IMR-90 (cell line): ENCODE data around the gene STON2. TPM values are rescaled to one million over a fixed set of nuclear protein-coding genes. Genes with fewer than 3 reads are reported as not detected.

Source experiments
- ATAC-seq: fragments of 200-7000 bp; cut with Tn5 transposase; 2 replicates; pipeline ENCODE4 v1.9.1; 2020; ENCODE audit warnings: low read depth, mild to moderate bottlenecking, moderate library complexity
- BruUV-seq: library from RNA; stranded (reverse); fragments of 400-500 nt; replicated peaks from 2 replicates; lab custom pipeline; 2021; lab: Mats Ljungman, UMichigan
- CTCF ChIA-PET: fragments of 300-600 bp; formaldehyde crosslinking; extraction: SDS; loops from one replicate; lab custom pipeline; 2021; ENCODE audit warnings: antibody characterized with exemption; lab: Yijun Ruan, JAX
- POLR2A ChIA-PET: fragments of 300-600 bp; sonication (Branson Sonifier 250); formaldehyde crosslinking; loops from one replicate; lab custom pipeline; 2022; ENCODE audit warnings: antibody characterized with exemption; ENCODE audit not compliant: unreplicated experiment; lab: Charles Lee
- DNase-seq: peaks from one replicate; pipeline ENCODE4 v3.0.0; 2013
- H2AFZ ChIP-seq: replicated peaks from 2 replicates; pipeline ENCODE3; 2013; ENCODE audit warnings: low read length, mild to moderate bottlenecking; ENCODE audit not compliant: poor library complexity
- H2AK5ac ChIP-seq: 2 replicates; pipeline ENCODE4 v1.6.1; 2013; ENCODE audit warnings: low read depth, low read length, inconsistent platforms
- H2AK9ac ChIP-seq: replicated peaks from 2 replicates; pipeline ENCODE3; 2013; ENCODE audit warnings: mild to moderate bottlenecking, low read depth, low read length, moderate library complexity; ENCODE audit not compliant: poor library complexity
- H2BK120ac ChIP-seq: 2 replicates; pipeline ENCODE4 v1.6.1; 2013; ENCODE audit warnings: low read depth, low read length, inconsistent platforms
- H2BK15ac ChIP-seq: 3 replicates; pipeline ENCODE4 v1.6.1; 2013; ENCODE audit warnings: low read depth, low read length, inconsistent platforms
- H2BK20ac ChIP-seq: 2 replicates; pipeline ENCODE4 v1.6.1; 2013; ENCODE audit warnings: low read depth, mild to moderate bottlenecking, inconsistent platforms, low read length, moderate library complexity
- H2BK5ac ChIP-seq: 2 replicates; pipeline ENCODE4 v1.6.1; 2013; ENCODE audit warnings: mild to moderate bottlenecking, low read depth, low read length, inconsistent platforms; ENCODE audit not compliant: poor library complexity, severe bottlenecking
- H3K14ac ChIP-seq: replicated peaks from 2 replicates; pipeline ENCODE4 v1.6.1; 2013; ENCODE audit warnings: low read depth, low read length, inconsistent platforms
- H3K18ac ChIP-seq: 2 replicates; pipeline ENCODE4 v1.6.1; 2013; ENCODE audit warnings: low read depth, low read length, control low read depth
- H3K23ac ChIP-seq: 2 replicates; pipeline ENCODE4 v1.6.1; 2013; ENCODE audit warnings: low read depth, low read length, inconsistent platforms
- H3K27ac ChIP-seq: 2 replicates; pipeline ENCODE4 v1.5.1; 2013; ENCODE audit warnings: mild to moderate bottlenecking, control low read depth, low read length; ENCODE audit not compliant: insufficient read depth
- H3K27me3 ChIP-seq: 2 replicates; pipeline ENCODE4 v1.6.1; 2013; ENCODE audit warnings: low read length; ENCODE audit not compliant: control insufficient read depth, insufficient read depth
- H3K36me3 ChIP-seq: 2 replicates; pipeline ENCODE4 v1.6.1; 2013; ENCODE audit warnings: low read length, mixed read lengths; ENCODE audit not compliant: control insufficient read depth, insufficient read depth
- H3K4ac ChIP-seq: 2 replicates; pipeline ENCODE4 v1.6.1; 2013; ENCODE audit warnings: low read depth, low read length, inconsistent platforms
- H3K4me1 ChIP-seq: 2 replicates; pipeline ENCODE4 v1.6.1; 2013; ENCODE audit warnings: low read length, mixed read lengths; ENCODE audit not compliant: control insufficient read depth, insufficient read depth
- H3K4me2 ChIP-seq: 2 replicates; pipeline ENCODE4 v1.6.1; 2013; ENCODE audit warnings: low read depth, mild to moderate bottlenecking, control low read depth, low read length, moderate library complexity
- H3K4me3 ChIP-seq: 2 replicates; pipeline ENCODE4 v1.5.1; 2013; ENCODE audit warnings: low read depth, mild to moderate bottlenecking, control low read depth, low read length, moderate library complexity; ENCODE audit not compliant: insufficient read depth
- H3K56ac ChIP-seq: 2 replicates; pipeline ENCODE4 v1.6.1; 2013; ENCODE audit warnings: low read length, inconsistent platforms; ENCODE audit not compliant: insufficient read depth; ENCODE audit errors: extremely low read depth
- H3K79me1 ChIP-seq, 2 experiments: 2 replicates each; pipeline ENCODE4 v1.6.1; 2013; ENCODE audit warnings: low read length in 2 of 2, inconsistent platforms in 1 of 2, low read depth in 1 of 2
- H3K9ac ChIP-seq: 2 replicates; pipeline ENCODE4 v1.6.1; 2013; ENCODE audit warnings: low read depth, low read length, control low read depth
- H3K9me1 ChIP-seq: 2 replicates; pipeline ENCODE4 v1.6.1; 2013; ENCODE audit warnings: low read length, inconsistent platforms; ENCODE audit not compliant: insufficient read depth
- H3K9me3 ChIP-seq: 2 replicates; pipeline ENCODE4 v1.6.1; 2013; ENCODE audit warnings: low read length; ENCODE audit not compliant: control insufficient read depth, insufficient read depth
- H4K20me1 ChIP-seq: 2 replicates; pipeline ENCODE4 v1.6.1; 2013; ENCODE audit warnings: low read length, inconsistent platforms; ENCODE audit not compliant: insufficient read depth
- H4K5ac ChIP-seq: 2 replicates; pipeline ENCODE4 v1.6.1; 2013; ENCODE audit warnings: mild to moderate bottlenecking, low read depth, low read length, control low read depth
- H4K8ac ChIP-seq, 2 experiments: 2 replicates each; pipeline ENCODE4 v1.6.1; 2013; ENCODE audit warnings: low read depth in 2 of 2, low read length in 2 of 2, control low read depth in 1 of 2, inconsistent platforms in 1 of 2
- H4K91ac ChIP-seq: 2 replicates; pipeline ENCODE4 v1.6.1; 2013; ENCODE audit warnings: low read depth, low read length, inconsistent platforms; ENCODE audit not compliant: insufficient read depth
- BHLHE40 ChIP-seq: fragments of 150-350 bp; IDR thresholded peaks from 2 replicates; pipeline ENCODE4 v1.6.1; 2016; ENCODE audit warnings: mild to moderate bottlenecking, low read depth, low read length
- CEBPB ChIP-seq: IDR thresholded peaks from 2 replicates; pipeline ENCODE4 v1.6.1; 2012; ENCODE audit warnings: low read depth, low read length, improper control_type of control experiment
- CHD1 ChIP-seq: IDR thresholded peaks from 2 replicates; pipeline ENCODE4 v1.6.1; 2012; ENCODE audit warnings: low read depth, low read length, improper control_type of control experiment
- FOS ChIP-seq: fragments of 150-350 bp; IDR thresholded peaks from 2 replicates; pipeline ENCODE4 v1.6.1; 2016; ENCODE audit warnings: low read depth, low read length
- MAFK ChIP-seq: IDR thresholded peaks from 2 replicates; pipeline ENCODE4 v1.6.1; 2012; ENCODE audit warnings: low read depth, low read length, improper control_type of control experiment
- MAZ ChIP-seq: IDR thresholded peaks from 2 replicates; pipeline ENCODE4 v1.6.1; 2012; ENCODE audit warnings: low read depth, mild to moderate bottlenecking, low read length, improper control_type of control experiment, moderate library complexity, borderline replicate concordance
- MXI1 ChIP-seq: IDR thresholded peaks from 2 replicates; pipeline ENCODE4 v1.6.1; 2012; ENCODE audit warnings: low read depth, mild to moderate bottlenecking, low read length, moderate library complexity, borderline replicate concordance
- NFE2L2 ChIP-seq: fragments of 150-350 bp; IDR thresholded peaks from 2 replicates; pipeline ENCODE4 v1.6.1; 2016; ENCODE audit warnings: low read depth, mild to moderate bottlenecking, low read length
- POLR2A ChIP-seq: IDR thresholded peaks from 2 replicates; pipeline ENCODE4 v1.6.1; 2012; ENCODE audit warnings: mild to moderate bottlenecking, low read depth, low read length
- RAD21 ChIP-seq: IDR thresholded peaks from 2 replicates; pipeline ENCODE4 v1.6.1; 2012; ENCODE audit warnings: low read length, improper control_type of control experiment
- RCOR1 ChIP-seq: IDR thresholded peaks from 2 replicates; pipeline ENCODE4 v1.6.1; 2012; ENCODE audit warnings: mild to moderate bottlenecking, low read length, improper control_type of control experiment; ENCODE audit not compliant: insufficient replicate concordance
- RFX5 ChIP-seq: IDR thresholded peaks from 2 replicates; pipeline ENCODE4 v1.8.0; 2012; ENCODE audit warnings: low read depth, mild to moderate bottlenecking, low read length, moderate library complexity
- SMC3 ChIP-seq: fragments of 150-350 bp; IDR thresholded peaks from 2 replicates; pipeline ENCODE4 v1.6.1; 2016; ENCODE audit warnings: low read depth, mild to moderate bottlenecking, antibody characterized with exemption, low read length, moderate library complexity
- WGBS, 2 experiments: methylation state at CpG; one replicate each; pipeline versions ENCODE4 v1.1.5 to v1.1.7; 2013; ENCODE audit warnings: missing lambda C conversion rate in 2 of 2; ENCODE audit not compliant: insufficient read length in 1 of 2; ENCODE audit errors: extremely low coverage in 2 of 2; 5-methylcytosine and 5-hydroxymethylcytosine counted together
- dilution Hi-C: fragments of 300-500 bp; cut with HindIII; formaldehyde crosslinking; loops from one replicate; pipeline ENCODE4 v1.14.3; 2018; ENCODE audit warnings: low sequenced_read_pairs; ENCODE audit not compliant: unreplicated experiment
- in situ Hi-C: fragments of 300-500 bp; cut with MboI; formaldehyde crosslinking; loops from 3 replicates; pipeline ENCODE4 v1.14.3; 2019; ENCODE audit warnings: low sequenced_read_pairs, inconsistent platforms, mixed read lengths
- intact Hi-C: fragments of 100-400 bp; cut with micrococcal nuclease; formaldehyde crosslinking; loops from 2 replicates; pipeline ENCODE4 v1.10.0; 2022
- polyA plus RNA-seq, 3 experiments: library from polyadenylated mRNA; depleted of rRNA; stranded (reverse); fragments of >200 nt; gene quantifications; 2 replicates each; pipeline ENCODE4 v1.2.3, GENCODE V29; 2012; ENCODE audit warnings: low replicate concordance in 1 of 3
- total RNA-seq: library from RNA; depleted of rRNA; stranded (reverse); fragments of >200 nt; gene quantifications from 2 replicates; pipeline ENCODE4 v1.2.3, GENCODE V29; 2012
- TF ChIP-seq, protein P1 (sequence below): fragments of 150-350 bp; IDR thresholded peaks from 2 replicates; pipeline ENCODE4 v1.6.1; 2017; ENCODE audit warnings: mild to moderate bottlenecking, antibody characterized with exemption, low read length, low read depth
- TF ChIP-seq, protein P2 (sequence below): conservative IDR thresholded peaks from 2 replicates; pipeline ENCODE4 v1.5.1; 2012; ENCODE audit warnings: mild to moderate bottlenecking, low read depth, low read length, improper control_type of control experiment
- TF ChIP-seq, protein P3 (sequence below): fragments of 150-350 bp; IDR thresholded peaks from 2 replicates; pipeline ENCODE4 v1.6.1; 2016; ENCODE audit warnings: low read depth, mild to moderate bottlenecking, low read length, moderate library complexity, borderline replicate concordance

Gene STON2
- total and polyA plus RNA-seq, 2 of the 4 experiments (the other 2 are of a cell fraction) = not detected

DNA sequence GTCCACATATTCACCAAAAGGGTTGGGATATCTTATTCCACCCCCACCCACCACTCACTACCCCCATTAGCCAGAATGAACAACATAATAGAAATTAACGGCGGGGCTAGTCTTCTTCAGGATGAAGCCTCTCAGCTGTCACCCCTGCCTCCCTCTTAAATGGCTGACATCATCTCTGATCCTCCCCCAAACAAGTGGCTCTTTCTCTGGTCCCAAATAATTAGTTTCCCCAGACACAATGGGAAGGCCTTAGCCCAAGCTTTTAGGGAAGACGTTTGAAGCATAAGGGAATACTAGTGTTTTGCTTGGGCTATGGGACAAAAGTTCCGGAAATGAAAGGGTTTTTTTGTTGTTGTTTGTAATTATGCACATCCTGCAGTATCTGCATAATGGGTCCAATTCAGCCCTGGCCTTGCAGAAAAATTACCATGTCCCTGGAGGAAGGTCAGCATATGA, 13.8 kb downstream of the STON2 start:
- POLR2A ChIA-PET = no interaction called here
- H3K4me3 ChIP-seq = no peak overlapping the region
- no peak overlapping the region for H2BK120ac ChIP-seq
- no peaks in the 10 kb centered on the region for H3K27me3 ChIP-seq
- H2AK9ac ChIP-seq = no peak overlapping the region
- no peak overlapping the region for H2BK15ac ChIP-seq
- intact Hi-C loops = no loop called here
- DNase-seq (no peak), ATAC-seq (no peak)
- H3K56ac ChIP-seq = no peak overlapping the region
- H4K20me1 ChIP-seq = no peaks in the 10 kb centered on the region
- H3K4me2 ChIP-seq = no peak overlapping the region
- no peaks in the 10 kb centered on the region for H3K36me3 ChIP-seq
- in situ Hi-C loops = no loop called here
- no peak overlapping the region for H3K14ac ChIP-seq
- no peaks in the 10 kb centered on the region for H3K79me1 ChIP-seq
- BruUV-seq = no TSS peak
- no peak overlapping the region for H4K8ac ChIP-seq
- H3K23ac ChIP-seq = no peak overlapping the region
- no CpG with 5 or more reads among the region's 4 CpGs for WGBS, 2 experiments
- no peak overlapping the region for H2BK20ac ChIP-seq
- no peak overlapping the region for H3K4ac ChIP-seq
- H4K91ac ChIP-seq = no peak overlapping the region
- H2AK5ac ChIP-seq = no peak overlapping the region
- no peak overlapping the region for H4K5ac ChIP-seq
- H3K9me1 ChIP-seq = no peaks in the 10 kb centered on the region
- CTCF ChIA-PET = interaction anchor here (0.8 kb wide), 1 partner anchor 40 kb away, joined by 3 read pairs; no protein-coding TSS in a partner anchor
- no peak overlapping the region for H3K27ac ChIP-seq
- TF ChIP-seq, protein P1, sequence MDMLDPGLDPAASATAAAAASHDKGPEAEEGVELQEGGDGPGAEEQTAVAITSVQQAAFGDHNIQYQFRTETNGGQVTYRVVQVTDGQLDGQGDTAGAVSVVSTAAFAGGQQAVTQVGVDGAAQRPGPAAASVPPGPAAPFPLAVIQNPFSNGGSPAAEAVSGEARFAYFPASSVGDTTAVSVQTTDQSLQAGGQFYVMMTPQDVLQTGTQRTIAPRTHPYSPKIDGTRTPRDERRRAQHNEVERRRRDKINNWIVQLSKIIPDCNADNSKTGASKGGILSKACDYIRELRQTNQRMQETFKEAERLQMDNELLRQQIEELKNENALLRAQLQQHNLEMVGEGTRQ = no peak
- TF ChIP-seq CHD1 (no peak), MXI1 (no peak), SMC3 (no peak), FOS (no peak), NFE2L2 (no peak), MAFK (no peak), MAZ (no peak), BHLHE40 (no peak), RAD21 (no peak), CEBPB (no peak), POLR2A (no peak), RCOR1 (no peak), RFX5 (no peak)
- TF ChIP-seq, protein P2, sequence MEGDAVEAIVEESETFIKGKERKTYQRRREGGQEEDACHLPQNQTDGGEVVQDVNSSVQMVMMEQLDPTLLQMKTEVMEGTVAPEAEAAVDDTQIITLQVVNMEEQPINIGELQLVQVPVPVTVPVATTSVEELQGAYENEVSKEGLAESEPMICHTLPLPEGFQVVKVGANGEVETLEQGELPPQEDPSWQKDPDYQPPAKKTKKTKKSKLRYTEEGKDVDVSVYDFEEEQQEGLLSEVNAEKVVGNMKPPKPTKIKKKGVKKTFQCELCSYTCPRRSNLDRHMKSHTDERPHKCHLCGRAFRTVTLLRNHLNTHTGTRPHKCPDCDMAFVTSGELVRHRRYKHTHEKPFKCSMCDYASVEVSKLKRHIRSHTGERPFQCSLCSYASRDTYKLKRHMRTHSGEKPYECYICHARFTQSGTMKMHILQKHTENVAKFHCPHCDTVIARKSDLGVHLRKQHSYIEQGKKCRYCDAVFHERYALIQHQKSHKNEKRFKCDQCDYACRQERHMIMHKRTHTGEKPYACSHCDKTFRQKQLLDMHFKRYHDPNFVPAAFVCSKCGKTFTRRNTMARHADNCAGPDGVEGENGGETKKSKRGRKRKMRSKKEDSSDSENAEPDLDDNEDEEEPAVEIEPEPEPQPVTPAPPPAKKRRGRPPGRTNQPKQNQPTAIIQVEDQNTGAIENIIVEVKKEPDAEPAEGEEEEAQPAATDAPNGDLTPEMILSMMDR = no peak
- TF ChIP-seq, protein P3, sequence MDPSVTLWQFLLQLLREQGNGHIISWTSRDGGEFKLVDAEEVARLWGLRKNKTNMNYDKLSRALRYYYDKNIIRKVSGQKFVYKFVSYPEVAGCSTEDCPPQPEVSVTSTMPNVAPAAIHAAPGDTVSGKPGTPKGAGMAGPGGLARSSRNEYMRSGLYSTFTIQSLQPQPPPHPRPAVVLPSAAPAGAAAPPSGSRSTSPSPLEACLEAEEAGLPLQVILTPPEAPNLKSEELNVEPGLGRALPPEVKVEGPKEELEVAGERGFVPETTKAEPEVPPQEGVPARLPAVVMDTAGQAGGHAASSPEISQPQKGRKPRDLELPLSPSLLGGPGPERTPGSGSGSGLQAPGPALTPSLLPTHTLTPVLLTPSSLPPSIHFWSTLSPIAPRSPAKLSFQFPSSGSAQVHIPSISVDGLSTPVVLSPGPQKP = no peak
- no peak overlapping the region for H2AFZ ChIP-seq
- no peak overlapping the region for H3K9ac ChIP-seq
- no peak overlapping the region for H3K18ac ChIP-seq
- dilution Hi-C loops = no loop called here
- H2BK5ac ChIP-seq = no peak overlapping the region
- H3K9me3 ChIP-seq = no peaks in the 10 kb centered on the region
- H3K4me1 ChIP-seq = no peaks in the 10 kb centered on the region
